Activated CD8-positive, alpha-beta memory T cell treated with anti-CD3 and anti-CD28 coated beads for 24 hours (primary cell): ENCODE data around the gene SLC35D1.
"Not testable (repeated sequence)": the region's sequence is repeated elsewhere in the genome, so short reads cannot be mapped to it uniquely, and the experiment has no call there.

Source experiments
- DNase-seq: peaks from one replicate; pipeline ENCODE4 v3.0.0-alpha.2; 2020

SLC35D1 gene

DNA sequence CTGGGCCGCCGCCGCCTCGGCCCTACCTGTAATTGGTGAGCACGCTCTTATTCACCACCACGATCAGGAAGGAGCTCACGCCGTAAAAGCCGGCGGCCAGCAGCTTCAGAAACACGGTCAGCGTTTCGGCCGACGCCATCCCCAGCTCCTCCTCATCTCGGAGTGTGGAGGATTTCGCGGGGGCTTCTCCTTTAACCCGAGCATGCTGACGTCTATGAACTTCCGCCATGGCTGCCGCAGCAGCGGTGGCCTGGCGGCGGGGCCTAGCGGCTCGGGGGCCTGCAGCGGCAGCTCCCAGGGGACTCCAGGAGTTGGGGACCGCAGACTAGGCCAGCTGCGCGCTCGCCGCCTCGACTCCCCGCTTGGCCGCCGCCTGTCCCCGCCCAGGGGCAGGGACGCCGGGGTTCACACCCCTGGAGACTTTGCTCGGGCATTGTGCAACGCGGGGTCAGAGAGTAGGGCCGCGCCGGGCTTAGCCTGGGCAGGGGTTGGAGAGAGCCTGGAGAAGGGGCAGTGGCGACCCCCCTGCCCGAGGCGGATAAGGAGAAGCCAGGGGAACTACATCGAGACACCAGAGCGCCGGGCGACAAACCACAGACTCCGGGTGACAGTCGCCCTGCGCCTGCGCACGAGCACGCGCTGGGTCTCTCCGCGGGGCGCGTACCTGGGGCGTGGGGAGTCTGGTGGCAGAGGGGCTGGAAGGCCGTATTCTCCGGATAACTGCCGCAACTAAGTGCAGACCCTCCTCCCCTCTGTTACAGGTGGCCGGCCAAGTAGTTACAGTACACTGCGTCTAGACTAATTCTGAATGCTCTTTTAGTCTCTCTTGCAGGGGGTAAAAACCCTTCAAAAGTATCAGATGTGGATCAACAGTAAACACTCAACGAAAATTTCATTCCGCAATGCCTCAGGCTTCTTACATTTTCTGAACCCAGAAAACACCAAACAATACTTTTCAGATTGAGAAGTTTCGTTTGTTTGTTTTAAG lies at the start of gene SLC35D1:
SLC35D1 (minus strand) TSS at position 364 of the 988 bp plus-strand sequence; CDS start at position 229, 135 bp downstream.
- DNase-seq = peak; percentile 91

DNA sequence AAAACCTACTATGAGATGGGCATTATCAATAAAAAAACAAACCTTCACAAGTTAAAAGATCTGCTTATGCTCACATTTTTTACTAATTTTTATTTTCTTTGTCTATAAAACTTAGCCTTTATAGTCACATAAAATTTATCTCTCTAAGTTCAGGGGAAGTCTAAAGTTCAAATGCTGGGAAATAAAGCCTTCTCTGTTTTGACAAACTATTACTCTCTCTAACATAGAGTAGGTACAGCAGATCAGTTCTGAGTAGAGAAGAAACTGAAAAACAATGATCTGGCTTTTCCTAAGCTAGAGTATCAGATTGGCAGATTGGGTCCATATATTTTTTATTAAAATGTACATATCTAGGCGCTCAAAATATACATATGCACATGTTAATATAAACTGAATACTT lies 49.6 kb upstream of the SLC35D1 start:
- no peak for DNase-seq

DNA sequence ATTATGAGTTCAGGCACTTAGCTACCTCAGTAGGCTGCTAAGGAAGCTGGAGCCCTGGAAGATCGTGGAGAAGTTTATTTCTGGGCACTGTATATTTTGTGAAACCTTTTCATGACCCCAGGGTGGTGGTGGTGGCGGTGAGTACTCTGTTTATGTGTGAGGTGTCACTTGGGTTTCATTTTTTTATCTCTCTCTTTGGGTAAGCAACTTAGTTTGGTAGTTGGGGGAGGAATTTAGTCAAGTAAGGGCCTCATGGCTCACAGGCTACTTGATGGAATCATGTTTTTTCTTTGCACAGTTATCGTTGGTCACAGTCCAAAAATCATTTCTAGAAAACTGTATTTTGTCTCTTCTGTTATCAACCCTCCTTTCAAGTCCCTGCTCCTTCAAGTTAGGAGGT lies 46.9 kb upstream of the SLC35D1 start:
- no peak for DNase-seq

DNA sequence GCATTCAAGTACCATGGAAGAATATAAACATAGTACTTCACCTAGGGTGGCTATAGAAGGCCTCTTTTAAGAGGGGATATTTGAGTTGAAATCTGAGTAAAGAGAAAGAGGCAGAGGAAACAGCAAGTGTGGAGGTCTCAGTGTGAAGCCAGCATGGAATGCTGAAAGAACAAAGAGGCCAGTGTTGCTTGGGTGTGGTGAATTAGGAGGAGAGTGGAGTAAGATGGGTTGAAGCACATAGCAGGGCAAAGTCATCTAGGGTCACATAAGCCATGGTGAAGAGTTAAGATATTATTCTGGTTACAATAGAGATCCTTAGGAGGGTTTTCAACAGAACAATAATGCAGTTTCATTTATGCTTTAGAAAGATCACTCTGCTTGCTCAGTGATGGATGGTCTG lies 43.4 kb upstream of the SLC35D1 start:
- no peak for DNase-seq

DNA sequence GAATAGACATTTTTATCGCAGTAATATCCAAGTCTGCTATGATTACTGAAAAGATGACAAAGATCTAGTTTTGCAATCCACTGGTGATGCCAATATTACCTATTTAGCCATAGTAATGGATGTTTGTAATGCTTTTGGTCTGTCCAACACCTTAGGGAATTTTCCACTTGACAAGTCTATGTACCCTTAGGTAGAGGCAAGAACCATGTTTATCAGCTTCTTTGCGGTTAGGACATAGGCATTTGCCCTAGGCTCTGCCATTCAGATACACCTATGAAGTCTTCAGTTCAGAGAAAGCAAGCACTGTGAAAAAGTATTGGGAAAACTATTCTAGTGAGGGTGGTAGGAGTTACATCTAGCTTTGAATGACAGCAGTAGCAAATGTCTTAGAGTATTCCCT lies 40.2 kb upstream of the SLC35D1 start:
- DNase-seq = no peak

DNA sequence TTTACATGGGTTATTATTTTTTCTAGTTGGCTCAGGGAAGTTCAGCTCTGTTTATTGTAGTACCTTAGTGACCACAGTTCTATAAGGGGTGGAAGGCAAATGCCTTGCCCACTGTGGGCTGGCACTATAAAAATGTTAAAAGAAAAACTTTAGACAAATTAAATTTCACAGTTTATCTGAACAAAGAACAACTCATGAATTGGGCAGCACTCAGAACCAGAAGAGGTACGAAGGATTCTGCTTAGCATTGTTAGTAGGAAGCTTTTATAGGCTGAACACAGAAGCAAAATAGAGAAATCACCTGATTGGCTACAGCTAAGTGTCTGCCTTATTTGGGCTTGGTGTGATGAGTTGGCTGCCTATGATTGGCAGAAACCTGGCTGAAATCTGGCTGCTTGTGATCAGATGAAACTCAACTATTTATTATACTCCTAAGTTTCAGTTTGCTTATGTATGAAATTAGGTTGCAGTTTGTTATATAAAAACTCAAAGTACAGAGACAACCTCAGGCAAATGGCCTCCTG lies 35.8 kb upstream of the SLC35D1 start:
- DNase-seq = no peak

DNA sequence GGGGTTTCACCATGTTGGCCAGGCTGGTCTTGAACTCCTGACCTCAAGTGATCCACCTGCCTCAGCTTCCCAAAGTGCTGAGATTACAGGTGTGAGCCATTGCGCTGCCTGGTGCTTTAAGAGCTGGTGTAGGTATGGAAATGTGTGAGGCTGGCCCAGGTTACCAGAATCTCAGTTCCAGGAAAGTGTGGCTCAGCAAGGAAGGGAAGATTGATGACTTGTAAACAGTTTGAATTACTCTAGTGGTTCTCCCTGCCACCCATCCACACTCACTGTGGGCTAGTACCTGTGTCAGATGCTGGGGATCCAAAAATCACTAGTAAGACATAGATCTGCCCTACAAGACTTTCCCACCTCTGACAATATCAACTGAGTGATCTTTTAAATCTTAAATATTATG lies 34.5 kb upstream of the SLC35D1 start:
- no peak for DNase-seq

DNA sequence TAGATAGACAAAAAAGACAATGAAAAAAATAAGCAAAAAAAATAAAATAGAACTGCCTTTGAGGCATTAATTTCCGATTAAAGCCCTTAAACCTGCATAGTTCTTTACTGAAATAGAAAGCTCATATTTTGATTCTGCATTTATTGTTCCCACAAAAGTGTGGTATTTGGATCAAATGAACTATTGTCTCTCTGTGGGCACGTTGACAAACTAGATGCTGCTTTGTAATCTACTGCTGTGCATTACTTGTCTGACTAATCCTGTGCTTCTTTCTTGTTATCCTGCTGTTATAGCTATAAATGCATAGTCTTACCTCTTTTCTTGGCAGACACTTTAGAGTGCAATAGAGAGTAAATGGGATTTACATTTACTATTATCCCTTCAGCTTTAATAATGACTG lies 31.4 kb upstream of the SLC35D1 start:
- DNase-seq = no peak

DNA sequence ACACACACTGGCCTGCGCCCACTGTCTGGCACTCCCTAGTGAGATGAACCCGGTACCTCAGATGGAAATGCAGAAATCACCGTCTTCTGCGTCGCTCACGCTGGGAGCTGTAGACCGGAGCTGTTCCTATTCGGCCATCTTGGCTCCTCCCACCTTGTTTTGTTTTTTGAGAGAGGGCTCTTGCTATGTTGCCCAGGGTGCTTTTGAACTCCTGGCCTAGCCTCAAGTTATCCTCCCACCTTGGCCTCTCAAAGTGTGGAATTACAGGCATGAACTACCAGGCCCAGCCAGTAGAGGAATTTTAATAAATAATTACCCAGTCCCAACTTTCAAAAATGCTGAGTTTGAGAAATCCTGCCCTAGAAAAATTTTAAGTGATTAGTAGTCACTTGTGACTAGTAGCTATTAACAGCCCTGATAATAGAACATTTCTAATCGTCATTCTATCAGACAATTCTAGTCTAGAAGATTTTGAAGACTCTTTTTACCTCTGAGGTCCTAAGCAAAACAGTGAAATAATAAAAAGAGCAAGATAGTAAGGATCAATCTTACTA lies 30.9 kb upstream of the SLC35D1 start:
- DNase-seq = no peak

DNA sequence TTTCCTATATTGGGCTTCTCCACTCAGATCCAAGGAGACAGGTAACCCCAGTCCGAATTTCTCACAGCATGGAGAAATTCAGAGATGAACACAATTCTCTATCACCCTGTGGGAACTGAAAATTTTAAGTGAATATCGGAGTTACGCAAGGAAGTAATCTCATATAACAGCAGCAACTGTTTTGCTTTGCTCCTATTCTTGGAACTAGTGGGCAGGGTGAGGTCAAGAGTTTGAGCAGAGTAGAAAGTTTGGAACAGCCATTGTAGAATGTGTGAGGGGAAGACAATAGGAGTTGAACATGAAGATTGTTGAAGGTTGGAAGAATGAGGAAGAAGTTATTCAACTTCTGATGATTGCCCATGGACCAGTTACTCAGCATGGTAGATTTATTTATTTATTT lies 24.3 kb upstream of the SLC35D1 start:
- no peak for DNase-seq

DNA sequence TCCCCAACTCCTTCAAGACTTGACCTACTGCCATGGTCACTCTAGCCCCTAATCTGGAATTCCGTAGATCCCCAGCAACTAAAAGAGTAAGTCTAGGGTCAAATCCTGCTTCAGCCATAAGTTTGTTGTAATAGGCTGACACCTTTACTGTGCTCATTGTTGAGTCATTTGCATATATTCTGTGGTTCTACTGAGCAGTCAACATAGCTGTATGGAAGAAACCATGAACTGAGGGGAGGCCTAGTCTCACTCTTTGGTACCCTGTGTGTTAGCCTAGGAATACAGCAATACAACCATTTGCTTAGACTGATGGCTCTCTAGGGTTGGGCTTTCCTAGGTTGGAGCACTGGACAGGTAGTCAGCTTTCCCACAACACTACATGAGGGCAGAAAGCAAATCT lies 23.6 kb upstream of the SLC35D1 start:
- no peak for DNase-seq

DNA sequence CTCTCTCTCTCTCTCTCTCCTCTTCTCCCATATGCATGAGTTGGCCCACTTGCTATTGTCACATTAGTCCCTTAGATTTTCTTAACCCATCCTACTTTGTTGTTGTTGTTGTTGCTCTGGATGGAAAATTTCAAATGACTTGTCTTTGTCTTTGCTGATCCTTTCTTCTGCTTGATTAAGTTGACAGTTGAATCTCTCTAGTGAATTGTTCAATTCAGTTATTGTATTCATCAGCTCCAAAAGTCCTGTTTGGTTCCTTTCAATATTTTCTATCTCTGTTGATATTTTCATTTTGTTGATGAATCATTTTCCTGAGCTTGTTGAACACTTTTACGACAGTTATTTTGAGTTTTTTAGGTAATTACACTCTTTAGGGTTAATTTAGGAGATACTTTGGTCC lies 18.8 kb upstream of the SLC35D1 start:
- no peak for DNase-seq

DNA sequence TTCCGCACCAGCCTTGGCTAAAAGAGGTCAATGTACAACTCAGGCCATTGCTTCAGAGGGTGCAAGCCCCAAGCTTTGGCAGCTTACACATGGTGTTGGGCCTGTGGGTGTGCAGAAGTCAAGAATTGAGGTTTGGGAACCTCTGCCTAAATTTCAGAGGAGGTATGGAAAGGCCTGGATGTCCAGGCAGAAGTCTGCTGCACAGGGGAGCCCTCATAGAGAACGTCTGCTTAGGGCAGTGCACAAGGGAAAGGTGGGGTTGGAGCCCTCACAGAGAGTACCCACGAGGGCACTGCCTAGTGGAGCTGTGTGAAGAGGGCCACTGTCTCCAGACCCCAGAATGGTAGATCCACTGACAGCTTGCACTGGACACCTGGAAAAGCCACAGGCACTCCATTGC lies 13.7 kb upstream of the SLC35D1 start:
- not testable (repeated sequence) for DNase-seq

DNA sequence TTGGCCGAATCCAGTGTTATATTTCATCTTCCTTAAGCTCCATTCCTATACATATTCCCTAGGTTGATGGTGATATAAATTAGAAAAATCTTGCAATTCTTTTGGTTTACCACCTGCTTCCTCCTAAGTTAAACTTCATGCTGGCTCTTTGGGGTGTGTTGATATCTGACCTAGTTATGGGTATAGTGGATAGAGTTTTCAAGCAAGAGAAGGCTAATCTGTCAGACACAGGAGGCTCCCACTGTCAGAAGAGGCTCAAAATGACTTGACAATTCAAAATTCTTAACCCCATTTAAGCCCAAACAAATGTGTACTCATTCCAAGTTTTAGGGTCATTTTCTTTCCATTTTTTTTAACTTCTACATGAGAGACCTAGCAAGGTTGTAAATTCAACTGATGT lies 8.5 kb upstream of the SLC35D1 start:
- DNase-seq = no peak

DNA sequence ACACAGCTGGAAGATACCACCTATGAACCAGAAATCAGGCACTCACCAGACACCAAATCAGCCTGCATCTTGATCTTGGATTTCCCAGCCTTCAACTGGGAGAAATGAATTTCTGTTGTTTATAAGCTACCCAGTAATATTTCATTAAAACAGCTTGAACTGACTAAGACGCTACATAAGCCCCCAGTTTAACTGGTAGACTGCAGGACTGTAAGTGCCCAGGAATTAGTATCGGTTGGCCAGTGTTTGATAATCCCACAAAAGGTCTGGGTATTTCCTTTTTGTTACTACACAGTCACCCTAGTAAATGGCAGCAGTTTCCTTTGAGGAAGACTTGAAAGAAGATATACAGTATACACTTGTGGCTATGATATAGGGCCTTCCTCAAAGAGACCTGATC lies 7.3 kb upstream of the SLC35D1 start:
- no peak for DNase-seq

DNA sequence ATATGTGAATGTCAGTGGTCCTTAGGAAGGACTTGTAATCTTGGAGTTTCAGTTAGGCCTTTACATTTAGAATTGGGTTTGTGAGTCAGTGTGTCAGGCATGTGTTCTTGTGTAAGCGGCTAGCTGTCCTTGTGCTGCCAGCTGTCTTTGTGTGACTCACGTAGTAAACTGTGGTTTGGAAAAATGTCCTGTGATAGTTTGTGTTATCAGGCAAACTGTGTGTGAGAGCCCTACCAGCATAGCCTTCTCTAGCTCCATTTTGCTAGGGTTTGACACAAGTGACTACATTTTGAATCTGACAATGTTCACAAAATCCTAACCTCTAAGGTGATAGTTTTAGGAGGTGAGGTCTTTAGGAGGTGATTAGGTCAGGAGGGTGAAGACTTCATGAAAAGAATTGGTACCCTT lies 6.9 kb upstream of the SLC35D1 start:
- DNase-seq = no peak

DNA sequence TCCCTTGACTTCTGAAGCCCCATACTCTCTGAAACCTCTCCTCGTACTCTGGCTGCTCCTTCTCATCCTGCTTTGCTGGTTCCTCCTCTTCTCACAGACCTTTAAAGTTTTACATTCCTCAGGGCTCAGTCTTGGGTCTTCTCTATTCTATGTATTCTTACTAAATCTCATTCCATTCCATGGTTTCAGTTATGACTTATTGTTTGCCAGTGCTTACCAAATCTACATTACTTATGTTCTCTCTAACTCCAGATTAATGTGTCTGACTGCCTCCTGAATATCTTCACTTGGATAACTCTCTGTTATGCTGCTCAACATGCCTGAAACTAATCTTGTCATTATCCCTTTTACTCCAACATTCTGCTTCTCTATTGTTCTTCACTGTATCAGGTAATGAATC lies 5.4 kb upstream of the SLC35D1 start:
- no peak for DNase-seq

DNA sequence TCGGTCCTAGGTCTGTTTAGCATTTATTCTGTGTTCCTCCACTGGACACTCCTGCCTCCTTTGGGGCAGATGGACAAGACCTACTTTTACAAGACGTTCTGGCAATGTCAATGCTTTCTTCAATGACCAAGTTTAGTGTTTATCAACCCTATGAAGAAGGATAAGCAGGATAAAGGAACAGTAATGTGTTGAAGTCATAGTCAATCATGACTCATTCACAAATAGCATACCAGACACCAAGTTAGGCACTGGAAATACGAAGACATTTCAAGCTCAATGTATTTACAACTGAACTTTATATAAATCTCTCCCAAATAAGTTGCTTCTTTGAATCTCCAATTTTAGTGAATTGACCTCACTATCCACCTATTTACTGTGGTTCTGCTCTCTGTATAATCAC lies 4.8 kb upstream of the SLC35D1 start:
- no peak for DNase-seq

DNA sequence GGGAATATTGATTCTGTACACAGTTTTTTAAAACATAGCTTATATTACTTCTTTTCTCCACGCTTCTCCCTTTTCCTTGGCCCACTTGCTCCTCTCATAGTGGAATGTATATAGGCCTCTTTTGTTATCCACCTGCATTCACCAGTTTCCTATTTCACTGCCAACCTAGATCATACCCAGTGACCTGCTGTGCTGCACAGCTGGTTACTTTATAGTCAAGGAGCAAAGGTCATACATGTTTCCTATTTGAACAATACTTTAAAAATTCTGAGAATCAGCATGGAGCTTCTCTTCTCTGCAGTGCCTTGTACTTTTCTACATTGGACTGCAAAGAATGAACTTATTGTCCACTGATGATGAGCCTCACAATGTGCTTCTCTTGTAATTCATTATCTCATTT lies 4.3 kb upstream of the SLC35D1 start:
- DNase-seq = no peak

DNA sequence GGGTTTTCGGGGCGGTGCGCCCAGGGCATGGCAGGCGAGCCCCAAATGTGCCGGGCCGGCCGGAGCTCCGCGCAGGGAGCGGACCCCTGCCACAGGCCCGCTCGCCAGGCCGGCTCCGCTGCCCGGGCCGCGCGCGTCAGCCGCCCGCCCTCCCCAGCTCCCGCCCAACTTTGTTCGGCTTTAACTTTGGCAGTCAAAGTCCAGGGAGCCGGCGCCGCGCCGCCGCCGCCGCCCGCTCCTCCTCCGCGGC lies 488 bp downstream of the SLC35D1 start:
- no peak for DNase-seq

DNA sequence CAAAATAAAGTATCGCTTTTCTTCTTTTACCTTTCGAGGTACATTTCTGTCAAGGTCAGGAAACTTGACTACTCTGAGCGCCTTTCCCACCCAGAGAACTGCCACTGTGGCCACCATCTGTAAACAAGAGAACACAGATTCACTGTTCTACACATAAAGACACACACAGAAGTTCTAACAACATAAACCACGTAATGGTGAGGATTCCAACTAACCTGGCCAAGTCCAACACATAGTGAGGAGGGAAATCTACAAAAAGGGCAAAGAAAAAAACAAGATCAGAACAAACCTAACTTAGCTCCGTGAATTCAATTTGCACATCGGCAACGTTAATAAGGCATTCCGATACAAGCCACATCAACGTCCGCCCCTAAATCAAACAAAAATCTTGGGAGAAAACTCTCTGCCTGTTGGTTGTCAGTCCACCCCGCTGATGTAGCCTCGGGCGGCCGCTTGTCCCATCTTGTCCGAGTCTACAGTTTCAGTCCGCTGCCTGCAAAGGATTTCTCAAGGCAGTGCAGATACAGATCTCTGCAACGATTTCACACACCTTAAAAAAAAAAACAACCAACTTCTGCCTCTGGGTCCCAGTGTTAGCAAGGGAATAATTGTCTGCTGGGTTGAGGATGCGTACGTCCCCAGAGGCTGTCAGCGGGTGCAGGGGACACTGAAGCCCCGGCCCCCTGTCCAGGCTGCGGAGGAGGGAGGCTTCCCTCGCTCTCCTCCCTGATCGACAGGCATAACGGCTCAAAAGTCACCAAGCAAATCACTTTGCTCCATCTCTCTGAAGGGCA lies 1.0 kb downstream of the SLC35D1 start:
- DNase-seq = no peak

DNA sequence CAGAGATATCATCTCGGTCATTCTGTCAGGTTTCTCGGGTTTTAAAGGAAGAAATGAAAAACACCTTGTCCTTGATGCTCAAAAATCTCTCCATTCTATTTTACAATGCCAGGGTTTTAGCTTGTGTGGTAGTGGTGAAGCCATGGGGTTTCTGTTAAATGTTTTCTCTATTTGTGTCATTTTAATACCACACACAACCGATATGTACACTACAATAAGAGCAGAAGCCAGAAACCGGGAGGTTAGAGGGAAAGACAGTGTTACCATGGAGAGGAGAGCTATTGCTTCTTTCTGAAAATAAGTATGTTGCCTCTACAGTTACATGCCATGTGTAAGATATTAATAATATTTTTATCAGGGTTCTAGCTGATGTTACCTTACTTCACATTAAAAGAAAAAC lies 2.8 kb downstream of the SLC35D1 start:
- no peak for DNase-seq

DNA sequence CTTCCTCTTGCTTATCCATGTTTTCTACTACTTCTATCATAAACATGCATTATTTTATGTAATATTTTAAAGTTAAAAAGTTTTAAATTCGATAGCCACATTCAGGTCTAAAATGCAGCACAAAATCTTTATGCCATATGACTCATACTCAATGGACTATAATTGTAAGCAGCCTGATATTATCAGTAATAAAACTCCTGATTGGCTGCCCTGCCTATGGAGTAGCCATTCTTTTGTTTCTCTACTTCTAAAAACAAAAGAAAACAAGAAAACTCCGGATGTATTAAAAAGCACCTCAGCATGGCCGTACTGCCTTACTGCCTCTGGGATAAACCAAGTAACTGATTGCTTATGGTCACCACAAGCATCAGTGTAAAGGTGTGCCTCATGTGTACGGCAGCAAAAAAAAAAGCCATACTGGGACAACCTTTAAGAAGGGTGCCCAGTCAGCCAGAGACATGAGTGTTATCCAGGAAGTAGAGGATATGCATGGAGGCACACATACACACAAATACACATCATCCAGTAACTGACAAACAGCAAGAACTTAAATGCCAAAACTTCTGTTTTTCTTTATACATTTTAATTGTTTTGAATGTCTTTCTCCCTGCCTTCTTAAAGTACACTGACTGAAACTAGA lies 9.2 kb downstream of the SLC35D1 start:
- no peak for DNase-seq
